ENCODE results near the gene PPP1R9B. TPM values are rescaled to one million over a fixed set of nuclear protein-coding genes. Genes with fewer than 3 reads are reported as not detected.

PPP1R9B gene
- total and polyA plus RNA-seq, 2 of the 8 experiments (the other 6 are each of a cell fraction or from before 2014, with no cell fraction given): 5.2 to 13.1 TPM

- Histone ChIP-seq H3K4me2 (ENCODE audit: insufficient read depth in 1 of 2, low read depth in 2 of 2, low read length in 2 of 2) (no peak overlapping the region), H3K9me3 (ENCODE audit: insufficient read depth in 2 of 2, low read depth in 1 of 2, low read length in 1 of 2) (no peaks in the 10 kb centered on the region), H3K4me1 (replicated peaks in 1 of 4; ENCODE audit: control insufficient read depth in 3 of 4, insufficient read depth in 4 of 4, low read length in 3 of 4) (peaks cover 0 to 7% (median 5%) of the 10 kb centered on the region in 4 experiments; a peak in 5 of 7 replicates), H3K23me2 (ENCODE audit: low read depth, low read length) (peaks cover 13% of the 10 kb centered on the region), H3K4me3 (ENCODE audit: extremely low read depth in 1 of 4, insufficient read depth in 2 of 4, low read depth in 3 of 4, low read length in 4 of 4) (no peak overlapping the region), H3K27ac (ENCODE audit: low read depth, low read length) (no peak overlapping the region), H3K23ac (ENCODE audit: insufficient read length) (no peak overlapping the region), H2BK120ac (replicated peaks; ENCODE audit: low read depth, low read length) (no peak overlapping the region), H3K79me1 (ENCODE audit: low read depth, low read length) (no peaks in the 10 kb centered on the region), H2BK12ac (ENCODE audit: low read depth, low read length) (no peak overlapping the region), H4K5ac (ENCODE audit: insufficient read length, low read depth, low read length) (no peak overlapping the region), H2AK5ac (ENCODE audit: low read depth, low read length) (no peak overlapping the region), H3K27me3 (replicated peaks in 1 of 4; ENCODE audit: control insufficient read depth in 3 of 4, extremely low read depth in 1 of 4, insufficient read depth in 3 of 4, low read length in 3 of 4) (peaks cover 0 to 3% (median 0%) of the 10 kb centered on the region in 4 experiments; a peak in 3 of 7 replicates), H4K8ac (ENCODE audit: extremely low read depth, insufficient read depth, low read length) (no peak overlapping the region), H3K79me2 (ENCODE audit: control insufficient read depth in 1 of 2, insufficient read depth in 2 of 2, low read length in 2 of 2) (peaks cover 0 to 4% of the 10 kb centered on the region in 2 experiments; a peak in 1 of 4 replicates), H2AFZ (ENCODE audit: low read length) (no peak overlapping the region), H3K9ac (replicated peaks in 1 of 4; ENCODE audit: extremely low read depth in 1 of 4, low read depth in 3 of 4, low read length in 3 of 4) (no peak overlapping the region), H3K4ac (replicated peaks; ENCODE audit: insufficient read length, low read depth, low read length) (no peak overlapping the region), H3K36me3 (ENCODE audit: control insufficient read depth in 2 of 4, insufficient read depth in 4 of 4, low read length in 3 of 4) (no peaks in the 10 kb centered on the region), H4K20me1 (replicated peaks in 1 of 2; ENCODE audit: control insufficient read depth in 1 of 2, insufficient read depth in 2 of 2, low read length in 2 of 2) (no peaks in the 10 kb centered on the region), H2BK15ac (ENCODE audit: low read length) (no peak overlapping the region), H4K91ac (replicated peaks; ENCODE audit: insufficient read length, low read length) (no peak overlapping the region), H2BK20ac (ENCODE audit: low read length) (no peak overlapping the region), H3K56ac (replicated peaks; ENCODE audit: insufficient read length, low read depth, low read length) (no peak overlapping the region), H3K14ac (ENCODE audit: insufficient read length) (no peak overlapping the region), H2BK5ac (ENCODE audit: low read depth, low read length) (no peak overlapping the region), H3K18ac (ENCODE audit: extremely low read depth, low read length) (no peak overlapping the region)
- no peak for FAIRE-seq
- POLR2A ChIA-PET (ENCODE audit: partially characterized antibody): interaction anchor here (1.0 to 1.7 kb wide), 3 partner anchors 10 to 70 kb away, joined by 3 to 4 read pairs (median 3); no protein-coding TSS in a partner anchor
- WGBS, 2 experiments (ENCODE audit: extremely low coverage in 1 of 2, insufficient coverage in 1 of 2, insufficient read length in 1 of 2, insufficient replicate concordance in 2 of 2, low coverage in 1 of 2, low lambda C conversion rate in 2 of 2, missing lambda C conversion rate in 1 of 2): 80% methylated on average over 2 of the region's 2 CpGs; no CpG with 5 or more reads in 1 of the 2 experiments
- TF ChIP-seq JUN (IDR thresholded peaks at IDR 0.05; ENCODE audit: low read depth, low read length): no peak
- CTCF ChIA-PET (ENCODE audit: partially characterized antibody): interaction anchor here (0.5 to 15.7 kb wide), 21 partner anchors 9 to 231 kb away, joined by 3 to 412 read pairs (median 6); partner anchors contain the start of gene ITGA3
- DNase-seq (ENCODE audit: low read depth in 1 of 2, low spot score in 2 of 2): no peak
These were observed 58.6 kb downstream of the PPP1R9B start for GRCh38 chr17:50091918-50092285.
